ENCODE data around the gene LINC01488.

GRCh38 chr11:69484427-69485259 lies 3.2 kb downstream of the LINC01488 start:
- no peak for TF ChIP-seq EP300 (IDR thresholded peaks at IDR 0.05; ENCODE audit: low read depth)
- no peak for TF ChIP-seq CTCF (IDR thresholded peaks at IDR 0.05)

All from transverse colon (tissue), 3 donors.